ENCODE measurements around the gene GABBR2. TPM values are rescaled to one million over a fixed set of nuclear protein-coding genes. Genes with fewer than 3 reads are reported as not detected.
A peak's percentile ranks its signal among the peaks of the same experiment; 100 is the strongest.

Gene GABBR2
- total and polyA plus RNA-seq, 2 of the 8 experiments (the other 6 are each of a cell fraction or from before 2014, with no cell fraction given), result 0.50 to 1.2 TPM

DNA sequence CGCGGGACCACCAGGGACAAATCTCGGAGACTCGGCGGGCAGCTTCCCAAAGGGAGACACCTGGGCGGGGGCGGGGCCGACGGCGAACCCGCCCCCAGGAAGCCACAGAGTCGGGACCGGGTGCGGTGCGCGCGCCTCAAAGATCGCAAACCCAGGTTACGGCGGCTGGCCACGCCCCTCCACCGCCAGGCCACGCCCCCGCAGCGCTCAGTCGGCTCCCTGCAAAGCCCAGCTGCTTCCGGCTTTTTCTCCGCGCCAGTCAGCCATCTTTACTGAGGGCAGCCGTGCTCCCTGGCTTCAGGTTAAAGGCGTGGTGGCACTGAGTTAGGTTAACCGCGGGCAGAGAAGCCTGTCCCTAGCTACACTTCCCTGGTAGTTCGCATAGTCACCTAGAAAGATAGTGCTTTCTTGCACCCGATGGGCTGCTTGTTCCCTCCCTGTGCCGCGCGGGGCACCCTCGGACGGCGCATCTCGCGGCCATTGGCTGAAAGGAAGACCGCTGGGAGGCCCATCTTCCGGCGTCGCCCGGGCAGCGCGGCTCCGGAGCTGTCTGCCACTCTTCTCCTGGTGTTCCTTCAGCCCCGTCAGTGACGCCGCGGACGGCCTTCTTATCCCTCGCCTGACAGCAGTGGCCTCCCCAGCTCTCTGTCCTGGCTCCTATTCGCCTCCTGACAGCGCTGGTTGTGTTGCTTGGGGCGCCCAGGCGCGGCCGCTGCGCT lies 453.0 kb downstream of the GABBR2 start, which contains the start of gene TBC1D2 (continued):
- TF ChIP-seq, protein P1, sequence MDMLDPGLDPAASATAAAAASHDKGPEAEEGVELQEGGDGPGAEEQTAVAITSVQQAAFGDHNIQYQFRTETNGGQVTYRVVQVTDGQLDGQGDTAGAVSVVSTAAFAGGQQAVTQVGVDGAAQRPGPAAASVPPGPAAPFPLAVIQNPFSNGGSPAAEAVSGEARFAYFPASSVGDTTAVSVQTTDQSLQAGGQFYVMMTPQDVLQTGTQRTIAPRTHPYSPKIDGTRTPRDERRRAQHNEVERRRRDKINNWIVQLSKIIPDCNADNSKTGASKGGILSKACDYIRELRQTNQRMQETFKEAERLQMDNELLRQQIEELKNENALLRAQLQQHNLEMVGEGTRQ (IDR thresholded peaks at IDR 0.05; ENCODE audit: low read length), result no peak
- TF ChIP-seq POU5F1 (IDR thresholded peaks at IDR 0.05; ENCODE audit: low read depth, low read length) (no peak), ZNF274 (IDR thresholded peaks at IDR 0.05; ENCODE audit: borderline replicate concordance, extremely low read depth, low read length) (no peak), SRF (IDR thresholded peaks at IDR 0.05; ENCODE audit: low read depth, low read length) (no peak), SP1 (IDR thresholded peaks at IDR 0.05; ENCODE audit: low read depth, low read length) (no peak), SIX5 (IDR thresholded peaks at IDR 0.05; ENCODE audit: low read depth, low read length) (0 out of 2 replicates have a peak, but pooled peaks have one; percentile 12), CTBP2 (IDR thresholded peaks at IDR 0.05; ENCODE audit: borderline replicate concordance, insufficient read depth, insufficient read length, low read length) (no peak), PHF8 (conservative IDR thresholded peaks at IDR 0.05; ENCODE audit: low read depth, low read length) (peak; percentile 59), JUN (IDR thresholded peaks at IDR 0.05; ENCODE audit: low read depth, low read length) (no peak), POLR2AphosphoS5 (IDR thresholded peaks at IDR 0.05; ENCODE audit: low read depth, low read length) (peak; percentile 47), SUZ12 (IDR thresholded peaks at IDR 0.05; ENCODE audit: low read length) (no peak), BACH1 (IDR thresholded peaks at IDR 0.05; ENCODE audit: low read length) (no peak), MAFK (IDR thresholded peaks at IDR 0.05; ENCODE audit: low read depth, low read length) (no peak), RXRA (IDR thresholded peaks at IDR 0.05; ENCODE audit: insufficient read depth, low read depth, low read length) (no peak), CEBPB (IDR thresholded peaks at IDR 0.05; ENCODE audit: low read depth, low read length) (no peak), RAD21 (IDR thresholded peaks at IDR 0.05 in 1 of 2, conservative IDR thresholded peaks at IDR 0.05 in 1 of 2; ENCODE audit: low read depth in 2 of 2, low read length in 2 of 2) (no peak), KDM5A (IDR thresholded peaks at IDR 0.05; ENCODE audit: low read length) (no peak; the same call in 1 of the 2 replicates), TEAD4 (IDR thresholded peaks at IDR 0.05; ENCODE audit: low read depth, low read length) (no peak), TCF12 (IDR thresholded peaks at IDR 0.05; ENCODE audit: low read depth, low read length) (no peak), EP300 (IDR thresholded peaks at IDR 0.05; ENCODE audit: borderline replicate concordance in 1 of 2, low read depth in 2 of 2, low read length in 2 of 2) (no peak), GTF2F1 (IDR thresholded peaks at IDR 0.05; ENCODE audit: borderline replicate concordance, low read depth, low read length) (no peak)
- TF ChIP-seq, protein P2, sequence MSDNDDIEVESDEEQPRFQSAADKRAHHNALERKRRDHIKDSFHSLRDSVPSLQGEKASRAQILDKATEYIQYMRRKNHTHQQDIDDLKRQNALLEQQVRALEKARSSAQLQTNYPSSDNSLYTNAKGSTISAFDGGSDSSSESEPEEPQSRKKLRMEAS (IDR thresholded peaks at IDR 0.05), result peak; percentile 74; the same call in 1 of the 2 replicates
- TF ChIP-seq, protein P3, sequence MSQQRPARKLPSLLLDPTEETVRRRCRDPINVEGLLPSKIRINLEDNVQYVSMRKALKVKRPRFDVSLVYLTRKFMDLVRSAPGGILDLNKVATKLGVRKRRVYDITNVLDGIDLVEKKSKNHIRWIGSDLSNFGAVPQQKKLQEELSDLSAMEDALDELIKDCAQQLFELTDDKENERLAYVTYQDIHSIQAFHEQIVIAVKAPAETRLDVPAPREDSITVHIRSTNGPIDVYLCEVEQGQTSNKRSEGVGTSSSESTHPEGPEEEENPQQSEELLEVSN (IDR thresholded peaks at IDR 0.05), result no peak

Data from H1 (cell line).